Sigmoid colon (tissue), 4 donors: Measurements from ENCODE around the gene NSUN7.

Source experiments
- CTCF ChIP-seq, 4 experiments: fragments of 450-650 bp in 3 of 4; fragments of 200-600 bp in 1 of 4; IDR thresholded peaks; one replicate each; pipeline ENCODE4 v1.5.1; 2016 to 2019; ENCODE audit warnings: antibody characterized with exemption in 4 of 4, mild to moderate bottlenecking in 3 of 4, moderate library complexity in 2 of 4
- EP300 ChIP-seq, 4 donors: sonication (generic); formaldehyde crosslinking; IDR thresholded peaks; one replicate each; pipeline ENCODE4 v1.6.1; 2017; ENCODE audit warnings: antibody characterized with exemption in 4 of 4
- POLR2A ChIP-seq, 2 donors: fragments of 450-650 bp; IDR thresholded peaks; one replicate each; pipeline ENCODE4 v1.6.1; 2016; ENCODE audit warnings: antibody characterized with exemption in 2 of 2, mild to moderate bottlenecking in 2 of 2, moderate library complexity in 2 of 2
- POLR2AphosphoS5 ChIP-seq, 4 donors: sonication (generic); formaldehyde crosslinking; IDR thresholded peaks; one replicate each; pipeline ENCODE4 v1.6.1; 2017; ENCODE audit warnings: antibody characterized with exemption in 4 of 4

GRCh38 chr4:40736910-40737309 lies 12.8 kb upstream of the NSUN7 start:
- TF ChIP-seq CTCF (IDR thresholded peaks at IDR 0.05), result peak in 1 of 4 experiments; percentile 16
- TF ChIP-seq POLR2AphosphoS5 (IDR thresholded peaks at IDR 0.05), result no peak
- no peak for TF ChIP-seq POLR2A (IDR thresholded peaks at IDR 0.05)
- no peak for TF ChIP-seq EP300 (IDR thresholded peaks at IDR 0.05)
